Measurements from ENCODE around the gene APOA1.

DNA sequence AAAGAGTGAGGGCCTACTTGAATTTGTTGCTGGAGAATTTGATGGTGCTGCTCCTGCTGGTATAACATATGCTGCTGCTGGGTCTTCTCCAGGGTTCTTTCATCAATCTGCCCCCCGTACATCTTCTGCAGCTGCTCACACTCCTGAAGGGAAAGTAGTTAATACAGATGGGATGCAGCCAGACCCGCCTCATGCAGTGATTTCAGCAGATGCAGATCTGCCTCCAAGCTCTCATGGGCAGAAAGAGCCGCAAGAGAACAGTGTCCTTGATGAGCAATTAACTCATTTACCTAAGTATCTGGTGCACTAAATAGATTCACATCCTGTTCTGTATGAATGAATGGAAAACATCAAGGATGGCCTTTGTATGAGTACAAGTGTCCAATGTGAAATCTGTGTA is 24.8 kb upstream of the APOA1 start:
- TF ChIP-seq, protein P1, sequence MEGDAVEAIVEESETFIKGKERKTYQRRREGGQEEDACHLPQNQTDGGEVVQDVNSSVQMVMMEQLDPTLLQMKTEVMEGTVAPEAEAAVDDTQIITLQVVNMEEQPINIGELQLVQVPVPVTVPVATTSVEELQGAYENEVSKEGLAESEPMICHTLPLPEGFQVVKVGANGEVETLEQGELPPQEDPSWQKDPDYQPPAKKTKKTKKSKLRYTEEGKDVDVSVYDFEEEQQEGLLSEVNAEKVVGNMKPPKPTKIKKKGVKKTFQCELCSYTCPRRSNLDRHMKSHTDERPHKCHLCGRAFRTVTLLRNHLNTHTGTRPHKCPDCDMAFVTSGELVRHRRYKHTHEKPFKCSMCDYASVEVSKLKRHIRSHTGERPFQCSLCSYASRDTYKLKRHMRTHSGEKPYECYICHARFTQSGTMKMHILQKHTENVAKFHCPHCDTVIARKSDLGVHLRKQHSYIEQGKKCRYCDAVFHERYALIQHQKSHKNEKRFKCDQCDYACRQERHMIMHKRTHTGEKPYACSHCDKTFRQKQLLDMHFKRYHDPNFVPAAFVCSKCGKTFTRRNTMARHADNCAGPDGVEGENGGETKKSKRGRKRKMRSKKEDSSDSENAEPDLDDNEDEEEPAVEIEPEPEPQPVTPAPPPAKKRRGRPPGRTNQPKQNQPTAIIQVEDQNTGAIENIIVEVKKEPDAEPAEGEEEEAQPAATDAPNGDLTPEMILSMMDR (IDR thresholded peaks at IDR 0.05): no peak
- TF ChIP-seq POLR2A (IDR thresholded peaks at IDR 0.05): no peak

All from testis (tissue), 2 donors.